Fibroblast of skin of left biceps (primary cell): ENCODE measurements around the gene PIP4K2A.
"Not testable (repeated sequence)": the region's sequence is repeated elsewhere in the genome, so short reads cannot be mapped to it uniquely, and the experiment has no call there.

ENCODE experiments used
- DNase-seq, 2 experiments: peaks; one replicate each; pipeline ENCODE4 v3.0.0-alpha.2; 2013; ENCODE audit warnings: low read depth in 2 of 2

The PIP4K2A gene

GRCh38 chr10:22714479-22715289 is at the start of gene PIP4K2A:
Gene PIP4K2A (minus strand): TSS chr10:22714578. CDS start chr10:22714326, 252 bp downstream.
- DNase-seq = peak in 1 of 2 experiments; percentile 58

DNA sequence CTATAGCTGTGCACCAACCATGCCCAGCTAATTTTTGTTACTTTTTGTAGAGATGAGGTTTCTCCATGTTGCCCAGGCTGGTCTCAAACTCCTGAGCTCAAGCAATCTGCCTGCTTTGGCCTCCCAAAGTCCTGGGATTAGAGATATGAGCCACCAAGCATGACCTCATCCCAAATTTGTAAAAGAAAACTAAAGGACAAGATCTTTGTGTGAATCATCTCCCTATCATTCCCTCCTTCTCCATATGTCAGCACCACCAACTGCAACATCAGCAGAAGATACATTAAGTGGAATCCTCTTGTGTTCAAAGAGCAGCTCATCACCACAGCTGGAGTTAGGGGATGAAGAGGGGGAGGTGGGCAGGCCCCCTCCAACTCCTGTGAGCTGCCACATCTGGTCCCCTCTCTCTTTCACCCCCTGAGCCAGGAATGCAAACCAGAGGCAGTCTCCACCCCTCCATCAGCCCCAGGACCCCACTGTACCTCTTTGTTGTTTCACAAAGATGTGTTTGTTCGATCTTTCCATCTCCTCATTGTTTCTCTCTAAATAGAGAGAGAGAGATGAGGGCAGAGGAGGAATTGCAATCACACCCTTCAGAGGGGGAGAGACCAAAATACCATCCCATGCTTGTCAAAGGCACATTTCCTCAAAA is 47.3 kb upstream of the PIP4K2A start:
- no peak for DNase-seq

GRCh38 chr10:22760025-22760424 is 45.6 kb upstream of the PIP4K2A start:
- no peak for DNase-seq

GRCh38 chr10:22758867-22759266 is 44.5 kb upstream of the PIP4K2A start:
- no peak for DNase-seq

GRCh38 chr10:22754296-22754695 is 39.9 kb upstream of the PIP4K2A start:
- no peak for DNase-seq

GRCh38 chr10:22753786-22754185 is 39.4 kb upstream of the PIP4K2A start:
- no peak for DNase-seq

DNA sequence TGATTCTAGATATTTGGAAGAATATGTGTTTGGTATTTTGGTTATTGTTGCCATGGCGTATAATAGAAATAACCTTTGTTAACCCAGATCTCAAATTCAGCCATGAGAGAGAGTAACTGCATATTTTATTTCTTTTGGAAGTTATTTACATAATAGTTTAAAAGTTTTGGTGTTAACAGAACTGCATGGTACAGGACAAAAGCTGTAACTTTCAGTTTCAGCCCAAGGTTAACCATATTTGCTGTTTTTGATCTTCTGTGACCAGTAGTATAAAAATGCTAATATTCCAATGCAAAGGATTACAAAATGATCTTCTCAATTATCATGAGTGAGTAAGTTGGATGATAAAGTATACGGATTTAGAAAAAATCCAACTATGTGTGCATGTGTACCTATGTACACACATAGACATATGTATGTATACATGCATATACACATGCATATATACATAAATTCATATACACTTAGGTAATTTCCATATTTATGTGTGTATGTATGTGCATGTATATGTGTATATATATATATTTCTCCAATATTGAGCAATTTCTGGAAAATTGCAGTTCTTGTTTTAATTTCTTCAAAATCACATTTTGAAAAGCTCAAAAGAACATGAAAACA is 38.0 kb upstream of the PIP4K2A start:
- DNase-seq = no peak

DNA sequence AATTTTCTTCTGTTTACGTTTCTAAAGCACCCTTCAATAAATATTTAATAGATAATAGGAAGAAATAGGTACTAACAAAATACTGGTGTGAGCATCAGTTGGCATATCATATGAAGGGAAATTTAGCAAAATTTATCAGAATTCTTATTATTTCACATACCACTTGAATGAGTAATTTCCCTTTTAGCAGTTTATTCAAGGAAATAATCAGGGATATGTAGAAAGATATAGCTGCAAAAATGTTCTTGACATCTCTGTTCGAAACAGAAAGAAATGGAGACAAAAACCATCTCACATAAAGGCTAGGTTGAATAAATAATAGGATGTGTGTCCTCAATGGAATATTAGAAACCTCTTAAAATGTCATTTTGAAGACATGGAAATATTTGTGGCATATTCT is 35.8 kb upstream of the PIP4K2A start:
- DNase-seq = no peak

DNA sequence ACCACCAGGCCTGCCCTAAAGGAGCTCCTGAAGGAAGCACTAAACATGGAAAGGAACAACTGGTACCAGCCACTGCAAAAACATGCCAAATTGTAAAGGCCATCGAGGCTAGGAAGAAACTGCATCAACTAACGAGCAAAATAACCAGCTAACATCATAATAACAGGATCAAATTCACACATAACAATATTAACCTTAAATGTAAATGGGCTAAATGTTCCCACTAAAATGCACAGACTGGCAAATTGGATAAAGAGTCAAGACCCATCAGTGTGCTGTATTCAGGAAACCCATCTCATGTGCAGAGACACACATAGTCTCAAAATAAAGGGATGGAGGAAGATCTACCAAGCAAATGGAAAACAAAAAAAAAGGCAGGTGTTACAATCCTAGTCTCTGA is 30.5 kb upstream of the PIP4K2A start:
- not testable (repeated sequence) for DNase-seq

- DNase-seq = no peak
These were observed 28.3 kb upstream of the PIP4K2A start for GRCh38 chr10:22742678-22743077.

DNA sequence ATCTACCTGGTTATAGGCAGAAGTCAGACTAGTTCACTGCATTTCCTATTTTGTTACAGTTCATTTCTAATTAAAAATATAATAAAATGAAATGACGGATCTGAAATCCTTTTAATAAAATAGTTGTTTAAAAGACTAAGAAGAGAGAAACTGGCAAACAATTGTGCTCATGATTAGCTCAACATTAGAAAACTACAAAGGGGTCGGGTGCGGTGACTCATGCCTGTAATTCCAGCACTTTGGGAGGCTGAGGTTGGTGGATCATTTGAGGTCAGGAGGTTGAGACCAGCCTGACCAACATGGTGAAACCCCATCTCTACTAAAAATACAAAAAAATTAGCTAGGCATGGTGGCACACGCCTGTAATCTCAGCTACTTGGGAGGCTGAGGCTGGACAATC is 27.3 kb upstream of the PIP4K2A start:
- DNase-seq = not testable (repeated sequence)

DNA sequence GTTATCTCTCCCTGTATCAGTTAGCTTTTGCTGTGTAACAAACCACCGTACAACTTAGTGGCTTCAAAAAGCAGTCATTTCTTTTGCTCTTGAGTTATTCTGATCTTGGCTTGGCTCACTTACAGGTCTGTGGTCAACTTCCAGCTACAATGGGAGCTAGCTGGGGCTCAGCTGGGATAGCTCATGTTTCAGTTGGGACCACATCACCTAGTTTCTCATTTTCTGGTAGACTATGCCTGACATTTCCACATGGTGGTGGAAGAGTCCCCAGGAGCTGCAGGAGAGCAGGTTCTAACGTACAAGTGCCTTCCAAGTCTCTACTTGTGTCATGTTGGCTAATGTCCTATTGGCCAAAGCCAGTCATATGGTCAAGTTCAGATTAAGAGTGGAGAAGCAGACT is 25.8 kb upstream of the PIP4K2A start:
- no peak for DNase-seq

DNA sequence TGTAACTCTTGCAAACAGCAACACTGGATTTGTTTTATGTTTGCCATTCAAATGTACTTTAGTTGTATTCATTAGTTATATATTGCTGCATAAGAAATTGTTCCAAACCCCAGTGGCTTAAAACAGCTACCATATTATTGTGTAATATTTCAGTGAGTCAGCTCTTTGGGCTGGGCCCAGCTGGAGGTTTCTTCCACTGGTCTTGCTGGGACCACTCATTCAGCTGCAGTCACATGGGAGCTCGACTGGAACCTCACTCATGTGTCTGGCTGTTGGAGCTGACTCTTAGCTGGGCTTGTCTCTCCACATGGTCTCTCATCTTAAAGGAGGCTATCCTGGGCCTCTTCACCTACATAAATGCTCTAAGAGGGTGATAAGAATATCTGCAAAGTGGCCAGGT is 23.2 kb upstream of the PIP4K2A start:
- no peak for DNase-seq

- no peak for DNase-seq
These were observed 21.8 kb upstream of the PIP4K2A start for GRCh38 chr10:22736134-22736533.

DNA sequence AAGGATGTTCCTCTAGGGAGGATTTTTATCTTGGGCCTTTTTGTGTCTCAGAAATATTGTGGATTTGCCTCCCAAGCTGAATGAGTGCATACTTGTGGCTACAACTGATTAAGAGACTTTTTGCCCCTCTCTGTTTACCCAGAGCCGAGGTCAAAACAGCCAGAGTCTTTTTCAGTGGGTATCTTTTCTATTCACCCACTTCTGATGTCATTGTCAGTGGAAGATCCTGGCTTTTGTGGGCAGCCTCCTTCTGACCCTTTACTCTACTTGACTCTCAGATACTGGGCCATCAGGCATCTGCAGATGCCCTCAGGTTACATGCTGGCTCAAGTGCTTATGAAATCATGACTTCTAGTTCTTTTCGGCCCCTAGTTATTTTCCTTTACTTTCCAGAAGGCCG is 19.6 kb upstream of the PIP4K2A start:
- DNase-seq = no peak

GRCh38 chr10:22727663-22728062 is 13.3 kb upstream of the PIP4K2A start:
- DNase-seq = no peak

- no peak for DNase-seq
These were observed 12.7 kb upstream of the PIP4K2A start for GRCh38 chr10:22727112-22727511.

GRCh38 chr10:22724773-22725172 is 10.4 kb upstream of the PIP4K2A start:
- no peak for DNase-seq

DNA sequence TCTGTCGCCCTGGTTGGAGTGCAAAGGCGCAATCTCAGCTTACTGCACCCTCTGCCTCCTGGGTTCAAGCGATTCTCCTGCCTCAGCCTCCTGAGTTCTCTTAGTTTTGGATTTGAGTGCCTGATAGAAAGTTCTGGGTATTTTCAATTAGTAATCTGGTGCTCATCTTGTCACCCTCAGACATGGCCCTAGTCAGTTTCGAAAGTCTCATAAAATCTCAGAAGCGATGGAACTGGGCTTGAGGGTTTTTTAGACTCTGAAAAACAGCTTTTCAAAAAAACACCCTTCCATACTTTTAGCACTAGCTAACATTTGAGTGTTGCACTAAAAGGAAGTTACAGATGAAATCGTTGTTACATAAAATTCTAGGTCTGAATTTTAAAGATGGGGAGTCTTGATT is 9.4 kb upstream of the PIP4K2A start:
- DNase-seq = no peak

DNA sequence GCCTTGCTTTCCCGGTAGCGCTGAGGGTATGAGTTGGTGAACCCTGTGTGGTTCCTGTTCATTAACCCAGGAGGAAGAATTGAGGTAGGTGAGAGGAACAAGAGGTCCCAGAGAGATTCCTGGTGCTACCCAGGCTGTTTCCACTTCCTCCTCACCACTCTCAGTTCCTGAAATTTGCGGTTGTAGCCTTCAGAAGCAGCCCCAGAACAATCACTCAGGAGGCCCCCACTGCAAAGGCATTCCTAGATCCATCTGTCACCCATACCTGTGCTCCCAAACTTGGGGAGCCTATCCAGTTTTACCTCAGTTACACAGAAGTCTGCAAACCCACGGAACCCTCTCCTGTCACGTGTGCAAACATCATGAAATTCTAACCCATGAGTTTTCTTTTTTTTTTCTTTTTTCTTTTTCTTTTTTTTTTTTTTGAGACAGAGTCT is 9.0 kb upstream of the PIP4K2A start:
- DNase-seq = no peak

DNA sequence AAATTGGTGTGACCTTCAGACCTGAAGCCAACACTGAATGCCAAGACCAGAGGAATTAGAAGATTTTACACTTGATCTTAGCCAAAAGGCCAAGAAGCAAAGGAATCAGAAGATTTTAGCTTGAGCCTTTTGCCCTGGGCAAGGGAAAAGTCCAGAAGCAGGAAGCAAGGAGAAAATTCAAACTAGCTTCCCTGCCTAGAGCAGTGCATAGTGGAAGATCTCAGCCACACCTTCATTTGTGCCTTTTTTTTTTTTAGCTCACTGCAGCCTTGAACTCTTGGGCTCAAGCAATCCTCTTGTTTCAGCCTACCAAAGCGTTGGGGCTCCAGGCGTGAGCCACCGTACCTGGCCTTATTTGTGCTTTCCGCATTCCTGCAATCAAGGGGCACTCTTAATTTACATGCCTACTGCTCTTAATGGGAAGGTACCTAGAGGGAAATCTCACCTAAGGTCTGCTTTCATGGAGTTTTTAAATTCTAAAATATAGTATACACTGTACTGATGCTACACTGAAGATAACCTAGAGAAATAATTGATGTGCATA is 8.3 kb upstream of the PIP4K2A start:
- DNase-seq = no peak

- DNase-seq = no peak
These were observed 6.3 kb upstream of the PIP4K2A start for GRCh38 chr10:22720667-22721066.
